ENCODE data around the gene NDUFS2. TPM values are rescaled to one million over a fixed set of nuclear protein-coding genes. Genes with fewer than 3 reads are reported as not detected.

Gene NDUFS2
- total RNA-seq, 2 experiments from 2014 or later: 62.9 to 72.1 TPM

DNA sequence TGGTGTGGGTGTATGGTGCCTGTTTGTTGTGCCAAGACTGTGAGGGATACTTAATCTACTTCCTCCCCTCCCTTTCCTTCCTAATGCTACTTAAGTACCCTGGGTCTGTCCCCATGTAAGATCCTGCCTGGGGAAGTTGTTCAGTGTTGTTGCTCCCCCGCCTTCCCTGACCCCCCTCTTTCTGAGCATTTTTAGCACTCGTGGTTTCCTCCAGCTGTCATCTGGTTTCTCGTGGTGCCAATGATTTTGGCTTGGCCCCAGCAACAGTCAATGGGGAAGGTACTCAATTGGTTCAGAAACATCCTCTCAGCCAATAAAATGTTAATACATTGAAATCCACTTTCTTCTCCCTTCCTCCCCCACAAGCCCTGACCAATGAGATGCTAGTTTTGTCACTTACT is 16.9 kb upstream of the NDUFS2 start:
- ChIA-PET CTCF (ENCODE audit: unreplicated experiment) (interaction anchor here (0.7 kb wide), 1 partner anchor 58 kb away, joined by 6 read pairs; no protein-coding TSS in a partner anchor), POLR2A (interaction anchor here (0.6 to 3.5 kb wide), 7 partner anchors 17 to 204 kb away, joined by 3 to 17 read pairs (median 4); partner anchors contain the start of genes NDUFS2 and UFC1)
- no TSS peak for BruUV-seq (replicated peaks)
- DNase-seq (ENCODE audit: low spot score): peak; percentile 88
- Histone ChIP-seq H3K36me3 (ENCODE audit: insufficient read depth, low read length) (no peaks in the 10 kb centered on the region), H3K27ac (ENCODE audit: low read depth, low read length, poor library complexity, severe bottlenecking) (peak overlapping the region; percentile 92), H3K9me2 (ENCODE audit: insufficient read depth, low read length) (no peaks in the 10 kb centered on the region), H3K4me2 (ENCODE audit: low read length) (peak overlapping the region; percentile 79), H3K79me2 (ENCODE audit: insufficient read depth, low read depth, low read length) (no peaks in the 10 kb centered on the region), H3K4me3 (ENCODE audit: low read depth, low read length, poor library complexity, severe bottlenecking) (peak overlapping the region; percentile 45), H3K4me1 (ENCODE audit: insufficient read depth, low read length, poor library complexity, severe bottlenecking) (peaks cover 58% of the 10 kb centered on the region), H3K9me3 (ENCODE audit: low read length) (no peaks in the 10 kb centered on the region), H2AFZ (ENCODE audit: low read length) (peak overlapping the region; percentile 68), H4K20me1 (ENCODE audit: insufficient read depth, low read length) (no peaks in the 10 kb centered on the region)
- intact Hi-C loops (cut with micrococcal nuclease; ENCODE audit: unreplicated experiment): no loop called here
- TF ChIP-seq EZH2phosphoT487 (IDR thresholded peaks at IDR 0.05; ENCODE audit: borderline replicate concordance, low read depth, low read length): no peak
- TF ChIP-seq, protein P1, sequence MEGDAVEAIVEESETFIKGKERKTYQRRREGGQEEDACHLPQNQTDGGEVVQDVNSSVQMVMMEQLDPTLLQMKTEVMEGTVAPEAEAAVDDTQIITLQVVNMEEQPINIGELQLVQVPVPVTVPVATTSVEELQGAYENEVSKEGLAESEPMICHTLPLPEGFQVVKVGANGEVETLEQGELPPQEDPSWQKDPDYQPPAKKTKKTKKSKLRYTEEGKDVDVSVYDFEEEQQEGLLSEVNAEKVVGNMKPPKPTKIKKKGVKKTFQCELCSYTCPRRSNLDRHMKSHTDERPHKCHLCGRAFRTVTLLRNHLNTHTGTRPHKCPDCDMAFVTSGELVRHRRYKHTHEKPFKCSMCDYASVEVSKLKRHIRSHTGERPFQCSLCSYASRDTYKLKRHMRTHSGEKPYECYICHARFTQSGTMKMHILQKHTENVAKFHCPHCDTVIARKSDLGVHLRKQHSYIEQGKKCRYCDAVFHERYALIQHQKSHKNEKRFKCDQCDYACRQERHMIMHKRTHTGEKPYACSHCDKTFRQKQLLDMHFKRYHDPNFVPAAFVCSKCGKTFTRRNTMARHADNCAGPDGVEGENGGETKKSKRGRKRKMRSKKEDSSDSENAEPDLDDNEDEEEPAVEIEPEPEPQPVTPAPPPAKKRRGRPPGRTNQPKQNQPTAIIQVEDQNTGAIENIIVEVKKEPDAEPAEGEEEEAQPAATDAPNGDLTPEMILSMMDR (conservative IDR thresholded peaks at IDR 0.05; ENCODE audit: low read length): no peak

DNA sequence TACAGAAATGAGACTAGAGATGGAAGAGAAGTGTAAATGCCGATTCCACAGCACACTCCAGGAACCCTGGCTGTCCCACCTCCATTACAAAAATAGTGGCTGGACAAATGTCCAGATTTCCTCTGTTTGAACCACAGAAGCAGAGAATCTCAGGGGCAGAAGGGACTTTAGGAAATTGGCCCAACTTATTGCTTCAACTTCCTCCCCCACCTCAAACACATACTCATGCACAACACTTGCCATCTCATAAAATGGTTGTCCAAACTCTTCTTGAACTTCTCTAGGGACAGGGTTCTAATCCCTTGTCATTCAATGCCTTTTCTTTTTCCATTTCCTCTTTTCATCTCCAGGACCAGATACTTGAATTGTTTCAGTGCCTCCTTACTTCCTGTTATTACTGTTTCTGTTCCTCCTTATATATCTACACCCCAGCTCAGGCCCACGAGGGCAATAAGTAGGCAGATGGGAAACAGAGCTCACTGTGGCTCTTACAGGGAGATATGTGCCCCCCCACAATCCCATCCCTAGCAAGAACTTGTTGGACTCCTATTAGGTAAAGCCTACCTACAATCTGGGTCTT is 16.3 kb upstream of the NDUFS2 start:
- no peaks in the 10 kb centered on the region for H3K36me3 ChIP-seq (ENCODE audit: insufficient read depth, low read length)
- BruUV-seq (replicated peaks): TSS peak; percentile 81
- peak overlapping the region; percentile 45 for H3K4me3 ChIP-seq (ENCODE audit: low read depth, low read length, poor library complexity, severe bottlenecking)
- H3K4me2 ChIP-seq (ENCODE audit: low read length): peak overlapping the region; percentile 79
- no peaks in the 10 kb centered on the region for H3K79me2 ChIP-seq (ENCODE audit: insufficient read depth, low read depth, low read length)
- H2AFZ ChIP-seq (ENCODE audit: low read length): peak overlapping the region; percentile 68
- H3K9me3 ChIP-seq (ENCODE audit: low read length): no peaks in the 10 kb centered on the region
- H3K9me2 ChIP-seq (ENCODE audit: insufficient read depth, low read length): no peaks in the 10 kb centered on the region
- intact Hi-C loops (cut with micrococcal nuclease; ENCODE audit: unreplicated experiment): no loop called here
- peak; percentile 78 for DNase-seq (ENCODE audit: low spot score)
- ChIA-PET CTCF (ENCODE audit: unreplicated experiment) (interaction anchor here (0.7 to 1.0 kb wide), 2 partner anchors 17 to 58 kb away, joined by 6 to 7 read pairs; partner anchors contain the start of gene NDUFS2), POLR2A (interaction anchor here (0.6 to 3.5 kb wide), 13 partner anchors 8 to 203 kb away, joined by 3 to 17 read pairs (median 4); partner anchors contain the start of genes B4GALT3, NDUFS2, TOMM40L and UFC1)
- H4K20me1 ChIP-seq (ENCODE audit: insufficient read depth, low read length): no peaks in the 10 kb centered on the region
- TF ChIP-seq, protein P1 (conservative IDR thresholded peaks at IDR 0.05; ENCODE audit: low read length): no peak
- TF ChIP-seq EZH2phosphoT487 (IDR thresholded peaks at IDR 0.05; ENCODE audit: borderline replicate concordance, low read depth, low read length): no peak
- H3K27ac ChIP-seq (ENCODE audit: low read depth, low read length, poor library complexity, severe bottlenecking): peak overlapping the region; percentile 92
- H3K4me1 ChIP-seq (ENCODE audit: insufficient read depth, low read length, poor library complexity, severe bottlenecking): peaks cover 58% of the 10 kb centered on the region

DNA sequence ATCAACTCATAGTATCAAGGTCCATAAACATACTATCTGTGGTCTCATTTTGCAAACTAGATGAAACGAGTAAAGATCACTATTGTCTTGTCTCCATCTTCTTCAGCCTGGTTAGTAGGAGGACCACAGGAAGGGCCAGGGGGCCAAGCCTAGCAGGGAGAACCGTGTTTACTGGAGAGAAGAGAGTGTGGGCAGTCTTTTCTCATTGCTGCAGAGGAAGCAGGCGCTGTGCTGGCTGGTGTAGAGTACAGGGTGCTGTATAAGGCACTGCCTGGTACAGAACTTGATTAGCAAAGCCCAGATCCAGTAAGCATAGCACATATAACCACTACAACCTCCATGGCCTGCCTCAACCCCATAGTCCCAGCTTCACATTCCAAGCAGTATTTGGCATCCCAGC is 14.9 kb upstream of the NDUFS2 start:
- BruUV-seq (replicated peaks): no TSS peak
- Histone ChIP-seq H2AFZ (ENCODE audit: low read length) (peak overlapping the region; percentile 68; the same call in 1 of the 2 replicates), H3K27ac (ENCODE audit: low read depth, low read length, poor library complexity, severe bottlenecking) (peak overlapping the region; percentile 92), H3K79me2 (ENCODE audit: insufficient read depth, low read depth, low read length) (no peaks in the 10 kb centered on the region), H3K4me1 (ENCODE audit: insufficient read depth, low read length, poor library complexity, severe bottlenecking) (peaks cover 57% of the 10 kb centered on the region), H3K9me3 (ENCODE audit: low read length) (no peaks in the 10 kb centered on the region), H4K20me1 (ENCODE audit: insufficient read depth, low read length) (no peaks in the 10 kb centered on the region), H3K36me3 (ENCODE audit: insufficient read depth, low read length) (no peaks in the 10 kb centered on the region), H3K9me2 (ENCODE audit: insufficient read depth, low read length) (no peaks in the 10 kb centered on the region), H3K4me3 (ENCODE audit: low read depth, low read length, poor library complexity, severe bottlenecking) (no peak overlapping the region), H3K4me2 (ENCODE audit: low read length) (no peak overlapping the region)
- ChIA-PET CTCF (ENCODE audit: unreplicated experiment) (no interaction called here), POLR2A (interaction anchor here (0.7 to 3.5 kb wide), 5 partner anchors 15 to 38 kb away, joined by 3 to 17 read pairs (median 6); partner anchors contain the start of genes NDUFS2, TOMM40L and UFC1)
- TF ChIP-seq, protein P1 (conservative IDR thresholded peaks at IDR 0.05; ENCODE audit: low read length): no peak
- TF ChIP-seq EZH2phosphoT487 (IDR thresholded peaks at IDR 0.05; ENCODE audit: borderline replicate concordance, low read depth, low read length): no peak
- intact Hi-C loops (cut with micrococcal nuclease; ENCODE audit: unreplicated experiment): no loop called here
- DNase-seq (ENCODE audit: low spot score): no peak

All from OCI-LY7 (cell line).